B cell (primary cell): Measurements from ENCODE around the gene OXTR.

Experiments
- CTCF ChIP-seq: fragments of 200-600 bp; IDR thresholded peaks from one replicate; pipeline ENCODE4 v1.8.0; 2022; ENCODE audit warnings: antibody characterized with exemption, mild to moderate bottlenecking
- EZH2 ChIP-seq: IDR thresholded peaks from 2 replicates; pipeline ENCODE4 v1.6.1; 2012; ENCODE audit warnings: borderline replicate concordance, low read depth, mild to moderate bottlenecking, moderate library complexity, low read length; ENCODE audit not compliant: insufficient read depth, poor library complexity, severe bottlenecking

GRCh38 chr3:8756671-8757070 is 12.7 kb downstream of the OXTR start:
- TF ChIP-seq CTCF, result no peak
- TF ChIP-seq EZH2, result no peak
